ENCODE data around the gene ROBO2. TPM values are rescaled to one million over a fixed set of nuclear protein-coding genes. Genes with fewer than 3 reads are reported as not detected.

Gene ROBO2
- polyA plus RNA-seq, 3 donors from 2014 or later = not detected

DNA sequence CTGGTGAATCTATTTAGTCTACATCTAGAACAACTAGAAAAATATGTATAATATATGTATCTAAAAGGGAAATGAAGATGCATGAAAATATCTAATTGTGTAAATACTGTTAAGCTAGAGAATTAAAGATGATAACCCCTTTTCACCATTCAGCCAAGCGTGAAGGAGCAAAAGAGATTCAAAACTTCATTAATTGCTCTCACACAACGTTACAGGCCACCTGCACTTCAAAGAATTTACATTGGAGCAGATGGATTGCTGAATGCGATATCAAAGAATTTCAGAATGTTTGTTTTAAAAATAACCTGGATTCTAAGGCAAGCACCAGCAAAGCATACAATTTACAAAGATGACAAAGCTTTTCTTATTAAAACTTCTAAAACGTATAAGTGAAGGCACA, 243.2 kb downstream of the ROBO2 start:
- Mint-ChIP-seq H3K9me3 (peaks cover 0 to 19% (median 12%) of the 10 kb centered on the region in 6 donors), H3K27me3 (ENCODE audit: low read depth in 3 of 3) (no peaks in the 10 kb centered on the region), H3K27ac (no peak overlapping the region), H3K4me1 (no peaks in the 10 kb centered on the region), H3K4me3 (no peak overlapping the region), H3K36me3 (no peaks in the 10 kb centered on the region)
- DNase-seq = no peak

DNA sequence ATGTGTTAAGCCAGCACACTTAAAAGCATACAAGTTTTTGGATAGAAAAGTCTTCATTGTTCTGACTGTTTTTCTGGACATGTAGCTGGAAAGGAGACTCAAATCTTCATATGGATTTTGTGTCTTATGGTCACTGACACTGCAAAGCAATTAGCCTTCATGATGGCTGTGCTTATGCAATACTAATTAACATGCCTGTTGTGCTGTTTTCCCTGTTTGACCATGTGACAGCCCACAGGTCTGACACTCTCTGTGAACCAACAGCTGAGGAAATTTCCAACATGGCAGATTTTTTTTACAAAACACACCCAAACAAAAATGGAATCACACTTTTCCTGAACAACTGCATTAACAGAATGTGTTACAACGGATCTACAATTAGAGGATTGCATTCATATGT, 248.4 kb downstream of the ROBO2 start:
- Mint-ChIP-seq H3K27me3 (ENCODE audit: low read depth in 3 of 3) (peaks cover 0 to 3% (median 0%) of the 10 kb centered on the region in 3 donors), H3K9me3 (peaks cover 2 to 28% (median 17%) of the 10 kb centered on the region in 6 donors), H3K27ac (no peak overlapping the region), H3K36me3 (peaks cover 0 to 4% (median 0%) of the 10 kb centered on the region in 3 donors), H3K4me1 (no peaks in the 10 kb centered on the region), H3K4me3 (no peak overlapping the region)
- no peak for DNase-seq

DNA sequence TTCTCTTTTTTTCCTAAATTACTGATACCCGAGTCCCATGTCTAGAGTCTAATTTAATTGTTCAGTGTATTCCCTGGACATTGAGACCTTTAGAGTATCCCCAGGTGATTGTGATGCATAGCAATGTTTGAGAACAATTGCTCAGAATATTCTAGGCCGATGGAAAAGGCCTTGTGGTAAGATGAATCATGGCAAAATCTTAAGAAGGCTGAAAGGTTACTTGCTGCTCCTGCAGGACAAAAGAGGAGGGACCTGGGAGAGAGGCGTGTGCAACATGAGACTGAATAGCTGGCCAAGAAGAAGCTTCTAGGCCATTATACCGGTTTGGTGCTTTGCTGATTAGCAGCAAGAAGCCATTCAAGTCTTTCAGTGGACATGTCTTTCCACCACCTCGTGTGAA, 256.6 kb downstream of the ROBO2 start:
- peaks cover 0 to 2% (median 0%) of the 10 kb centered on the region in 3 donors for H3K36me3 Mint-ChIP-seq
- H3K9me3 Mint-ChIP-seq = peaks cover 4 to 44% (median 15%) of the 10 kb centered on the region in 6 donors
- no peak overlapping the region for H3K27ac Mint-ChIP-seq
- H3K4me3 Mint-ChIP-seq = no peak overlapping the region
- no peaks in the 10 kb centered on the region for H3K4me1 Mint-ChIP-seq
- DNase-seq = no peak
- peaks cover 0 to 3% (median 0%) of the 10 kb centered on the region in 3 donors for H3K27me3 Mint-ChIP-seq (ENCODE audit: low read depth in 3 of 3)

DNA sequence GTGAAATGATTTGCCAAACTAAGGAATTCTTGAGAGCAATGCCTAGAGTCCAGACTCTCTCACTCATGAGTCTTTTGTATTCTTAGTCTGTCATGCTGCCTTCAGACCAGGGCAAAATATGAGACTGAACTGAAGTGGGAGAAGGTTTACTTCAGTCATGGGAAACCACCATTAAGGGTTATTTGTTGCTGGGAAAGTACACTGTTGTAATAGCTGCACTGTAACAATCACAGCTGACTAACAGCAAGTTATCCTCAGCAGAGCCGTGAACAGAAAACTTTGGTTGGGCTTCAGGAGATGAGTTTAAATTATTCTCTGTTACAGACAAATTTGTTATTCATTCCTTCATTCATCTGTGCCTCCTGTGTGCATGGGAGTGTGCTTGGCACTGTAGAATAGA, 258.5 kb downstream of the ROBO2 start:
- H3K9me3 Mint-ChIP-seq = peaks cover 4 to 44% (median 16%) of the 10 kb centered on the region in 6 donors
- H3K4me1 Mint-ChIP-seq = no peaks in the 10 kb centered on the region
- no peak overlapping the region for H3K4me3 Mint-ChIP-seq
- H3K27me3 Mint-ChIP-seq (ENCODE audit: low read depth in 3 of 3) = no peaks in the 10 kb centered on the region
- H3K27ac Mint-ChIP-seq = no peak overlapping the region
- no peak for DNase-seq
- H3K36me3 Mint-ChIP-seq = no peaks in the 10 kb centered on the region

DNA sequence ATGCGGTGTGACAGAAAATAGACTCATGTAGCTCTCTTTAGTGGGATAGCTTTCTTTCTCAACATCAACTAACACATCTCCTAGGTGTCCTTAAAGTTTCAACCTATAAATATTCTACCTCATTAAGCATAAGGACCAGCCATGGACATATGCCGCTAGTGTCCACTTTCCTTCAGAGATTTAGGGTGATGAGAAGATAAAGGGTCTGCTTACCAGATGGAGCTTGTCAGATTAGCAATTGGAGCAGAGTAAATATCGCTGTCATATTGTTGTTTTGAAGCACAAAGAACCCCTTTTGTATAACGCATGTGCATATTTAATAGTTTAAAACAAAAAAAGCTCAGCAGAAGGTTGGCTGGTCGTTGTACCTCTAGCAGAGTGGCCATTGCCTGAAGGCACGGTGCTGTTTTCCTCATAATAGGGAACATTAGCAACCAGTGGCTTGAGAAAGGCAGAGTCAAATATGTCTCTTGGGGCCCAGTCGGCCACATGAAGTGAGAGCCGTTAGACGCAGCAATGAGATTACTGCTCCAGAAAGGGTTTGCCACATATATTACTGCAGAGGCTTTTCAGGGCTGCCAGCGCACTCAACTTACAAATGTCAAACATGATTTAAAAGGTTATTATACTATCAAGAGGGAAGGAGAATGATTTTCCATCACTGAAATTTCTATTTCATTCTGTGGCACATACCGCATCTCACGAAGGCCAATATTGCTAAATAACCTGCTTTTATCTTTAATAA, 264.2 kb downstream of the ROBO2 start:
- H3K4me1 Mint-ChIP-seq = no peaks in the 10 kb centered on the region

DNA sequence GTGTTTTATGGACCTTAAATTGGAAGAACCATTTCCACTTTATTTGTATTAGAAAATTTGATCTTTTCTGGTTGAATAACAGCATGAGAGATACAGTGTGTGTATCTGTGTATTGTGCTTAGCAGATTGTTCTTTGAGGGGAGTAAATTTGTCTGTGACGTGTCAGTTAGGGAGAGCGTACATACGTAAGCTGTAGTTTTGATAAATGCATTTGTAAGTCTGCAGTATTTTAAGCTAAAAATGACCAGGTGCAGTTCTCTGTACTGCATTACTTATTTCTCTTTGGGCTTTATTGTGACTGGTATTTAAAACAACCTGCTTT, 264.8 kb downstream of the ROBO2 start:
- no peaks in the 10 kb centered on the region for H3K27me3 Mint-ChIP-seq (ENCODE audit: low read depth in 3 of 3)
- H3K4me3 Mint-ChIP-seq = no peak overlapping the region
- no peak for DNase-seq
- H3K27ac Mint-ChIP-seq = no peak overlapping the region
- H3K4me1 Mint-ChIP-seq = no peaks in the 10 kb centered on the region
- peaks cover 0 to 25% (median 4%) of the 10 kb centered on the region in 6 donors for H3K9me3 Mint-ChIP-seq
- H3K36me3 Mint-ChIP-seq = no peaks in the 10 kb centered on the region

More for the DNA sequence above, 264.2 kb downstream of the ROBO2 start:
- Mint-ChIP-seq H3K9me3 (peaks cover 1 to 27% (median 6%) of the 10 kb centered on the region in 6 donors), H3K27ac (no peak overlapping the region), H3K4me3 (no peak overlapping the region), H3K36me3 (no peaks in the 10 kb centered on the region), H3K27me3 (ENCODE audit: low read depth in 3 of 3) (no peaks in the 10 kb centered on the region)
- no peak for DNase-seq

DNA sequence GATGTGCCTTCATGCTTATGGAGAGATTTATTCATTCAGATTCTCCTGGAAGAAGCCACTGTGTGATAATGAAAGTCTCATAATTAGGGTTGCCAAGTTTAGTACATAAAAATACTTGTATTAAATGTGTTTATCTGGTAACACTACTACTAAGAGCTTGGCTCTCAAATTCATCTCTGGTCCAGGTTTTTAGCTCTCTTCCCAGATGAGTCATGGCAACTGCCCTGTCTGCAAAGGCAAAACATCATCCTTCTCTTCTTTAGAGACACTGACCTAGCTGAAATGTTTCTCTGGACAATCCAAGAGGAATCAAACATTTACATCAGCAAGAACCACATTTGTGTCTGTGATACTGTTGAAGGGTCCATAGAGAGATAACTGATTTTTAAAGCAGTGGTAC, 269.6 kb downstream of the ROBO2 start:
- Mint-ChIP-seq H3K4me1 (no peaks in the 10 kb centered on the region), H3K4me3 (no peak overlapping the region), H3K27ac (no peak overlapping the region), H3K9me3 (peaks cover 0 to 35% (median 6%) of the 10 kb centered on the region in 6 donors), H3K36me3 (no peaks in the 10 kb centered on the region), H3K27me3 (ENCODE audit: low read depth in 3 of 3) (no peaks in the 10 kb centered on the region)
- DNase-seq = no peak

DNA sequence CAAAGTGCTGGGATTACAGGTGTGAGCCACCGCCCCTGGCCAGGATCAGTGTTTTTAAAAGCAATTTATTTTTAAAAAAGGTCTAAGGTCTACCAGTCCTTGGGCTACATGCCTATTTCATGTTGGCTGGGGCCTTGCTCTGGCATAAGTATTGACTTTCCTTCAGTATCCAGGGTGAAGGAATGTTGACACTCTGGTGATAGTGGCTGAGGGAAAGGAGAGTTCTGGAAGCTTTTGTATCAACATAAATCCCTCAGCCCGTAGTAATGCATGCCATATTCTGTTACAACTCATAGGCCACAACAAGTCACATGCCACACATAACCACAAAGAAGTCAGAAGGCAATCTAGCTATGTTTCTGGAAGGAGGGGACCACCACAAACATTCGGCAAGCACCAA, 273.9 kb downstream of the ROBO2 start:
- H3K36me3 Mint-ChIP-seq = no peaks in the 10 kb centered on the region
- DNase-seq = no peak

DNA sequence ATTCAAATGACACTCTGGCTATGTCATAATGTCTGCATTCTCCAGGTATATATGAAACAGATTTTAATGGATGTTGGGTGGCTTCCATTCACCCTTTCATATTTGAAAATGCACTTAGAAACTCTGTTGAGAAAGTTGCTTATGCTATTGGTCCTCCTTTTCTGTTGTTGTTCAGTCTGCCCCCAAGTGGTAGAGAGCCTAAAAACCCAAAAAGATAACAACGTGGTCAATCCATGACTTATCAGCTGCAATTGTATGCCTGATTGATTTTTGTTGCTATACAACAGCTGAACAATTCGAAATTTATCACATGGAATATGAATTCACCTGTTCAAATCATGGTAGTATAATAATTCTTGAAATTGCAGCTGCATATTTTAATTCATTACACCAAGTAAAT, 279.8 kb downstream of the ROBO2 start:
- Mint-ChIP-seq H3K4me3 (no peak overlapping the region), H3K36me3 (no peaks in the 10 kb centered on the region), H3K4me1 (no peaks in the 10 kb centered on the region), H3K27me3 (ENCODE audit: low read depth in 3 of 3) (peaks cover 0 to 2% (median 0%) of the 10 kb centered on the region in 3 donors), H3K27ac (no peak overlapping the region), H3K9me3 (peaks cover under 1 to 23% (median 9%) of the 10 kb centered on the region in 6 donors)
- no peak for DNase-seq

More for the DNA sequence above, 273.9 kb downstream of the ROBO2 start:
- Mint-ChIP-seq H3K27me3 (ENCODE audit: low read depth in 3 of 3) (no peaks in the 10 kb centered on the region), H3K9me3 (peaks cover 0 to 35% (median 7%) of the 10 kb centered on the region in 6 donors), H3K4me3 (no peak overlapping the region), H3K27ac (no peak overlapping the region), H3K4me1 (no peaks in the 10 kb centered on the region)

DNA sequence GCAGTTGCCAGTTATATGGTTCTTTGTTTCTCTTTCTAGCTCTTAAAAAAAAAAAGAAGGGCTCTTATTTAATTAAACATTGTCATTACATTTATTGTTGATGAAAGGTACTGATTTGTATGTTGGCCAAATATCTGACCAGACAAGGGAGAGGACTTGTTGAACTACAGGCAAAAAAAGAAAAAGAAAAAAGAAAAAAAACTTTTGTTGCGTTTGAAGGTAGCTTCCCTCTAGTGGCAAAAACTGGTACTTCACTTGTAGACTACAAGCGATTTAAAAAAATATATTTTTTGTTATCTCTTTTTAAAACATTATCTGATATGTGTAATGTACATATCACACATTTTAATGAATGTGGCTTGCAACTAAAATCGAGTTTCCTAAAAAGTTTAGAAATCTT, 280.6 kb downstream of the ROBO2 start:
- Mint-ChIP-seq H3K4me3 (no peak overlapping the region), H3K27me3 (ENCODE audit: low read depth in 3 of 3) (peaks cover 0 to 2% (median 0%) of the 10 kb centered on the region in 3 donors), H3K27ac (no peak overlapping the region), H3K36me3 (no peaks in the 10 kb centered on the region), H3K9me3 (peaks cover 2 to 26% (median 11%) of the 10 kb centered on the region in 6 donors), H3K4me1 (no peaks in the 10 kb centered on the region)
- DNase-seq = no peak

DNA sequence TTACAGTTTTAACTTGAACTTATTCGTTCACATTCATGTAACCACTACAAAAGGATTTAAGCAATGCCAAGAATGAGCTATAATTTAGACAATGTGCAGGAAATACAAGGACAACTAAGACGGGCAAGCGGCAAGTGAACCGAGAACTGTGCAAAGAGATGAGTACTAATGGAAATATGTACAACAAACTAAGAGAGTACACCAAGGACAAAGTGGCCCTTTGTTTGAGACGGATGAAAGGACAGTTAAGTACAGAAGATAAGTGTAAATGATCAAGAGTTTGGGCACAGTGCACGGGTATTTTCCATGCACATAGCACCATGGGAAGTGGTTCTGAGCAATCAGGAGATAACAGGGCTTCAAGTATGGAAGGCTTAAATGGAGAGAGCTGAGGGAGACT, 281.7 kb downstream of the ROBO2 start:
- Mint-ChIP-seq H3K4me3 (no peak overlapping the region), H3K9me3 (peaks cover 2 to 23% (median 8%) of the 10 kb centered on the region in 6 donors), H3K4me1 (no peaks in the 10 kb centered on the region), H3K27ac (no peak overlapping the region), H3K36me3 (no peaks in the 10 kb centered on the region), H3K27me3 (ENCODE audit: low read depth in 3 of 3) (peaks cover 0 to 2% (median 0%) of the 10 kb centered on the region in 3 donors)
- no peak for DNase-seq

DNA sequence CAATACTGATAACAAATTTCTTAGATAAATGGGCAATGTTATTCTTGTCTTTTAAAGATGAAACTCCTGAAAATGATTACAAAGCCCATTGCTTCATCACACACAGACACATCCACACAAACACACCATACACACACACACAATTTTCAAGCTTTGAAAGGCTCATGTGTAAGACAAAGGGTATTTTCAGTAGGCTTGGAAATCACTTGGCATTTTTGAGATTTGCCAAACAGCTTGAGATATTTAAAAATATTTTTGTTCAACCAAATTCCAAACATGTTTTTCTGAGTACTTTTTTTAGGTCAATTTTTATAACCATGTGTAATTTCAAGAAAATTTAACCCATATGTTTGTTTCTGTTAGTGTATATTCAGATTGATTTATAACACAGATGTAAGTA, 283.7 kb downstream of the ROBO2 start:
- no peak overlapping the region for H3K27ac Mint-ChIP-seq
- peaks cover 0 to 2% (median 0%) of the 10 kb centered on the region in 3 donors for H3K27me3 Mint-ChIP-seq (ENCODE audit: low read depth in 3 of 3)
- no peaks in the 10 kb centered on the region for H3K4me1 Mint-ChIP-seq
- no peak overlapping the region for H3K4me3 Mint-ChIP-seq
- DNase-seq = no peak
- H3K36me3 Mint-ChIP-seq = no peaks in the 10 kb centered on the region
- H3K9me3 Mint-ChIP-seq = peaks cover 0 to 27% (median 13%) of the 10 kb centered on the region in 6 donors

DNA sequence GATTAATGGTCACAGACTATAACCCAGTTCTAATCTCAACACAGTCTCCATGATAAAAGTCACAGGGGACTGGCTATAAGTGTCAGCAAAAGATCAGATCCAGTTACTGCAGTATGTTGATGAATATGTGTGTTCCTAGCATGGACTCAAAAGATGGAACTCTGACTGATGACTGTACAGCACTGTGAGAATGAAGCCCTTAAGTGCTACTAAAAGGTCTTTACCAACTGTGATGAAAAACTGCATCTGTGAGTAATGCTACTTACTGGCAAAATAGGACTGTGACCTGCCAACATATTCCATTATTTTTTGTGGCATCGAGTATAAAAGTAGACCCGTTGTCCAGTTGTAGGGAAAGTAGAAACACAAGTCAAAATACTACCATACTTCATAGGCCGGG, 284.2 kb downstream of the ROBO2 start:
- H3K4me1 Mint-ChIP-seq = no peaks in the 10 kb centered on the region

DNA sequence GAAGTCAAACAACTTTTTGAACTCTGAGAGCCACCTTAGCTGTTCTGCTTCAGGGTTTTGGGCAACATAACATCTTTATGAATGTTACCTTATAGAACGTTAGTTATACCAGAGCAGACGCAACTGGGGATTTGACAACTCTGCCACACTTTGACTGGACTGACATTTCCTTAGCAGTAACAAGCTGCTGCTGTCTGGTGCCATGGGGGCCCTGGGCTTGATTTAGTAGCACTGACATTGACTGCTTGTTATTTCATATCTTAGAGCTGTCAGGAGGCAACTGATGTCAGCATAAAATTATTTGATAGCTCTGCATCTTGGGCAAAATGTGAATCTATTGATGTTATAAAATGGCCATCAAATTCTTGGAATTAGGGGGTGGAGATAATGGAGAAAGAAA, 285.4 kb downstream of the ROBO2 start:
- H3K4me3 Mint-ChIP-seq = no peak overlapping the region
- H3K27ac Mint-ChIP-seq = no peak overlapping the region
- DNase-seq = no peak
- H3K9me3 Mint-ChIP-seq = peaks cover 0 to 16% (median 9%) of the 10 kb centered on the region in 6 donors
- no peaks in the 10 kb centered on the region for H3K4me1 Mint-ChIP-seq
- H3K36me3 Mint-ChIP-seq = no peaks in the 10 kb centered on the region
- peaks cover 0 to 2% (median 0%) of the 10 kb centered on the region in 3 donors for H3K27me3 Mint-ChIP-seq (ENCODE audit: low read depth in 3 of 3)

More for the DNA sequence above, 284.2 kb downstream of the ROBO2 start:
- Mint-ChIP-seq H3K4me3 (no peak overlapping the region), H3K27ac (no peak overlapping the region), H3K36me3 (no peaks in the 10 kb centered on the region), H3K9me3 (peaks cover 0 to 22% (median 13%) of the 10 kb centered on the region in 6 donors), H3K27me3 (ENCODE audit: low read depth in 3 of 3) (peaks cover 0 to 2% (median 0%) of the 10 kb centered on the region in 3 donors)
- DNase-seq = no peak

DNA sequence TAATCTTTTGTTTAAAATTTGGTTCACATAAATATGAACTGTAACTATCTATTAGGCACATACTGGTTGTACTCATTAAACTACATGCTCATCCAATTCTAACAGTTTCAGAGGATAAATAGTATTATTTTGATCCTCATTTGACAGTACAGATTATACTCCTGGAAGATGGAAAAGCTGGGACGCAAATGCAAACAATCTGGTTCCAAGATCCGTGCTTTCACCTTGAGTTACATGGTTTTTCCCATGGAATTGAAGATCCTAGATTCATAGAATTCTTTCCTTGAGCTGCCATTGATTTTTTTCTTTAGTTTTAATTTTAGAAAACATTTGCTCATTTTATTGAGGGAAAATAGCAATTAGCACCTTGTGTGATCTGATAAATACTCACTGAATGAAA, 285.8 kb downstream of the ROBO2 start:
- Mint-ChIP-seq H3K4me3 (no peak overlapping the region), H3K9me3 (peaks cover 0 to 14% (median 8%) of the 10 kb centered on the region in 6 donors), H3K36me3 (no peaks in the 10 kb centered on the region), H3K27ac (no peak overlapping the region), H3K27me3 (ENCODE audit: low read depth in 3 of 3) (peaks cover 0 to 2% (median 0%) of the 10 kb centered on the region in 3 donors), H3K4me1 (no peaks in the 10 kb centered on the region)
- DNase-seq = no peak

Measured in immature natural killer cell (primary cell).